GM18907 (cell line): Measurements from ENCODE around the gene ERN1.

Source experiments
- ATAC-seq: cut with Tn5 transposase; IDR thresholded peaks from one replicate; pipeline ENCODE4 v1.9.1; 2021; ENCODE audit warnings: mild to moderate bottlenecking, moderate library complexity; ENCODE audit not compliant: unreplicated experiment

ERN1 gene

DNA sequence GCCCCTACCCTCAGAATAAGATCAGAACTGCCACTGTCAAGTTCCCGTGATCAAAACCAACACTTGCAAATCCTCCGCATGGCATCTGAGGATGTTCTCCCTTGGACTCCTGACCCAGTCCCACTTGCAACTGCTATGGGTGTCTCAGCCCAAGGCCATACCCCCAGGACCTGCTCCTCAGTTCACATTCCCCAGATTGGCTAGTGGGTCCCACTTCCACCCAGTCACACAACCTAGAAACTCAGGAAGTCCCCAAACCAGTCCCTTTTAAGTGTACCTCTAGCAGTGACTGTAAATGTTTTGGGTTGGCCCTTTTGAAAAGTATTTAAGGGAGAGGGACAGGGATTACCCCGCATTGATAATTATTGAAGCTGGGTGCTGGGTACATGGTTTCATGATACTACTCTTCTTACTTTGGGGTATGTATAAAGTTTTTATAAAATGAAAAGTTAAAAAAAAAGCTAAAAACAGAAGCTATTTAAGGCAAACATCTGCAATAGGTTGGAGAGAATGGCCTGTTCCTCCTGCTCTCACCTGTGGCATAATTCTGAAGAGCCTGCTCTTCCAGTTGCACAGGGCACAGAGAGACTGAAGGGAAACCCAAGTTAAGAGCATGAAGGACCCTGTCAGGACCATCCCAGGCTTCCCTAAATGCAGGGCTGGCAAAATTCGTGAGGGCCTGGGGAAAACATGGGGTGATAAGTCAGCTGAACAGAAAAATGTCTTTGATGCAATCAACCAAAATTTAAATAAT is 42.5 kb downstream of the ERN1 start:
- no peak for ATAC-seq

DNA sequence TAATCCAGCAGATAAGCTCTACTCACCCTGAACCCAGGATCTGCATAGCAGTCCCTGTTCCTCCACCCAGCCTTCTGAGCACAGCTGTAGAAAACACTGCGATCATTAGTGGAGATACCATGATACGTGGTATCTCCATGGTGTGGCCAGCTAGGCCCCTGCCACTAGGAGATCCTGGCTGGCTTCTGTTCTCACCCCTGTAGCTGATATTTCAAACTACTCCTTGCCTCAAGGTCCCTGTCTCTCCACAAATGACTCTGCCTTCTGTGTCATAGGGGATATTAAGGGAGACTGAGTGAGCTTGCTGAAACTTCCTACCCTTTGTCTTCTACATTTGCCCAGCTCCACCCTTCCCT is 44.3 kb downstream of the ERN1 start:
- ATAC-seq = no peak

DNA sequence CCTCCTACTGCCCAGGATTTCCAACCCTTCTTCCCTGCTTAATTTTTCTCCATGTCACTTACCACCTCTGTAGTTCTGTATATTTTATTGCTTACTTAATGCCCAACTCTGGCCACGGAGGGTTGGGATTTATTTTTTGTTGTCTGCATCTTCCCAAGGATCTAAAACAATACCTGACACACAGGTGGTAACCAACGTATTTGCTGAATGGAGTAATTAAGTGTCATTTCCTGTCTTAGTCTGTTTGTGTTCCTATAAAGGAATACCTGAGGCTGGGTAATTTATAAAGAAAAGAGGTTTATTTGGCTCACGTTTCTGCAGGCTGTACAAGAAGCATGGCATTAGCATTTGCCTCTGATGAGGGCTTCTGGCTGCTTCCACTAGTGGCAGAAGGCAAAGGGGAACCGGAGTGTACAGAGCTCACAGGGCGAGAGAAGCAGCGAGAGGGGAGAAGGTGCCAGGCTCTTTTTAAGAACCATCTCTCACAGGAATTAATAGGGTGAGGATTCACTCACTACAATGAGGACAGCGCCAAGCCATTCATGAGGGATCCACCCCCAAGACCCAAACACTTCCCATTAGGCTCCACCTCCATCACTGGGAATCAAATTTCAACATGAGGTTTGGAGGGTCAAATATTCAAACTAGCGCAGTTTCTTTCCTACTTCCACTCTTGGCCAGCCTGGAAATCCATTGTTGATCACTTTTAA is 44.8 kb downstream of the ERN1 start:
- no peak for ATAC-seq

DNA sequence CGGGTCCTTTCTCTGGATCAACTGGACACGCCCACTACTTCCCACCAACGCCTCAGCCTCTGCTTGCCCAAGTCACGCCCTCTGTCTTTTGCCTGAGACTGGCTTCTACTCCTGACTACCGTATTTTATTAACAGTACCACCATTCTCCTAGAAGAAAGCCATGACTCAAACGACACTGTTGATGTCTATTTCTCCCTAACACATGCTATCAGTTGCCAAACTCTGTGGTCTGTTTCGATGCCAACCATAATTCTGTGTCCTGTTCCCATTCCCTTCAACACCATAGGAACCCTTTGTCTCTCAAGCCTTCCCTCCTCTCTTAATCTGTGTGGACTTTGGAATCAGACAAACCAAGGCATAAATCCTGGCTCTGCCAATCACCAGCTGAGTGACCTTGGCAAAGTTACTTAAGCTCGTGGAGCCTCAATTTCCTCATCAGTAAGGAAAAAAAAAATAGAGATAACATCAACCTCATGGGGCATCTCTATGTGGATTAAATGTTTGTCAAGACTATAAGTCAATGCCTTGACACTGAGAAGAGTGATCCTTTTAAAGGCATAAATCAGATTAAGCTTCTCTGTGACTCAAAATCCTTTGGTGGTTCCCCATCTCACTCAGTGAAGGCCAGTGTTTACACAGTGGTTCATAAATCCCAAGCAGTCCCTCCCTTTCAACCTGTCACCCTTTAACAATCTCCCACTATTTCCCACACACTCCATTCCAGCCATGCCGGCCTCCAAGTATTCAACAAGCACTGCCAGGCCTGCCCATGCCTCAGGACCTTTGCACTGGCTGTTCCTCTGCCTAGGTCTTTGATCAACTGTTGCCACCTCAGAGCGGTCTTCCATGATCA is 45.6 kb downstream of the ERN1 start:
- ATAC-seq = no peak

GRCh38 chr17:64083563-64084085 is 46.3 kb downstream of the ERN1 start:
- no peak for ATAC-seq

- ATAC-seq = no peak
Observed at GRCh38 chr17:64083093-64083492, 46.9 kb downstream of the ERN1 start.

DNA sequence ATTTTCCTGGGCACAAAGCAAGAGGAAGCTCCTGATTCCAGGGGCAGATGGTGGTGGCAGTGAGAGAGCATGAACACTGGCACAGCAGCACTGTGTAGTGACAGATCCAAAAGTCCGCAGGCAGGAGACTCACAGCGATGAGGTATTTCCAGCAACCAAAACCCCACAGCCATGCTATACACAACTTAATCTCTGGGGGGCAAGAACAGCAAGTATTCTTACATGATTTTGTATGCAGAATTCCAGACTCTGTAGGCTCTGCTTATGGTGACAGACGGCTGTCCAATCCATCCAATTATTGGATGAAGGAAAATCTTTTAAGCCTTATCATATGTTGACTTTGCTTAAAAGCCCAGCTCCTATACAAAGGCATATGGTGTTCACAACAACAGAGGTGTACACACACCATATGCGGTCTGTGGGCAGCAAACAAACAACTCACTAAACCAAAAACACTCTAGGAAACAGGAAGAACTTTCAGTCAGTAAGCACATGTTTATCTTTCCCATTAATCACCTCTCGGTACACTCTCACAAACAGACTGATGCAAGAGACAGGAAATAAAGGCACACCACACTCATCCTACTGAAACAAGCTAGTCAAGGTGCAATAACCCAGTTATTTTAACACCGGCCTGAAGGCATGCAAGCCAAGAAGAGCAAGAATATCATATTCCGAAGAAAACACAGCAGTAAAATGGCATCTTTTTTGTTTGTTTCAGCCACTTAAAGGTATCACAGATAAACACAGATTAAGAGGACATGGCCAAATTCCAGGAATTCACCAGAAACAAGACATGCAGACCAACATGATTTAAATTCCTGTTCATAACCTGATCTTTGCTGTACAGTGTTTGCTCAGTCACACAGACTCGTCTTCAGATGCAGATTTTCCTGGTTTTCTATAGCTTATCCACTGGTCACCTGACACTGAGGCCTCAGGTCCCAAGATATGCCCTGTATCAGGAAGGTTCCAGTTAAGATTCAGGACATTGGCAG is 47.8 kb downstream of the ERN1 start:
- ATAC-seq = peak; percentile 58

DNA sequence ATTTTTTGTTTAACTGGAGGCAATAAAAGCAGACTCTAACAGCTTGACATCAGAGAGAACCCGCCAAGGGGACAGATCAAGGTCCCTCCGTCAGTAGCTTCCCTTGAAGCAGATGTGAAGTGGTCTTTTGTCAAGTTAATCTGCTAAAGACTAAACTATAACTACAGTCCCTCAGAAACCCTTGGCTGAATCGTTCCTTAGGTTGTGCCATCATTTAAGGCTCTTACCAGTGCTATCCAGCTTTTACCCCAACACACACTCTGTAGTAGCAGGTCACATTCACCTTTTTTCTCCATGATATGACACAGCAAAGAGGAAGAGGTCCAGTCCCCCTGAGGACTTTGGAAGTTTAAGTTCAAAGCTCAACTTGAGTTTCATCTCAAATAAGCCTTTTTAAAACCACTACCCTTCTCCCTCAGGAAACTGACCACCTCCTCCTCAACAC is 49.7 kb downstream of the ERN1 start:
- ATAC-seq = no peak

DNA sequence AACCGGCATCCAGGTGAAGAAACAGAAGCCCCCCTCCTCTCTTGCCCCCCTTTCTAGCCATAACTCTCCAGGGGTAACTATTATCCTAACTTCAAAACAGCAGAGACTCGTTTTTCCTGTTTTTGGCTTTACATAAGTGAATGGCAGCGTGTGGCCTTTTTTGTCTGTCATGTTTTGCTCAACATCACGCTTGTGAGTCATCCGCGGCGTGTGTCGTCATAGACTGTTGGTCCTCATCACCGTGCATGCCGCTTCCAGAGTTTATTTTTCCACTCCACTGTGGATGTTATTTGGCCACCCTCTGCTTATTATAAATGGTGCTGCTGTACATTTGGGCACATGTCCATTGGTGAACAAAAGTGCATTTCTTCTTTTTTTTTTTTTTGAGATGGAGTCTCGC is 52.6 kb downstream of the ERN1 start:
- no peak for ATAC-seq

- no peak for ATAC-seq
Observed at GRCh38 chr17:64075913-64076312, 54.0 kb downstream of the ERN1 start.

DNA sequence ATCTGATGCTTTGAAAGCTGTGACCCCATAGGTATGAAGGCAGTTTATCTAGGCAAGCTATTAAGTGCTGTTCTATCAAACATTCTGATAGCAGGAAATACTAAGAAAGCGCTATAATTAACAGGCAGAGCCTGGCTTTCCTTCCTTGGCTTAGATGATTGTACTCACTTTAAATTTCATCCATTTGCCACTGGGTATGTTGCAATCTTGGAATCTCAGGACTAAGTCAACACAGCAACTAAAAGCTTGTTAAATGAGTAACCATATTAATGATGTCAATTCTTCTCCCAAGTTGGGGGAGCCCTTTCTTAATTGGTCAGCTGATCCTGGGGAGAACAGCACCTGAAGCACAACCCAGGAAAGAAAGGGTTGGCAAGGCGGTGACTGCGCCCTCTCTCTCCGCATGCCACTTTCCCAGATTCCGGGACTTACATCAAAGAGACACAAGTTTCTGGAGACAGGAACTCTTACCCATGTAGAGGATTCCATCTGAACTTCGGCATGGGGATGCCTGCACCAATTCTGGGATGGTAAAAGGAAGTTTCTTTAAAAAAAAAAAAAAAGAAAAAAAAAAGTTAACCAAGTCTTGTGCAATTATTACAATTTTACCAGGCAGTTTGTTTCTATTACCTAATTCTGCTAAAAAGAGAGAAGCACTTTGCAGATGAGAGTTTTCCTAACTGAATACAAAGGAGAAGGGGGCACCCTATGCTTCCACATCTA is 55.1 kb downstream of the ERN1 start:
- peak; percentile 27 for ATAC-seq

DNA sequence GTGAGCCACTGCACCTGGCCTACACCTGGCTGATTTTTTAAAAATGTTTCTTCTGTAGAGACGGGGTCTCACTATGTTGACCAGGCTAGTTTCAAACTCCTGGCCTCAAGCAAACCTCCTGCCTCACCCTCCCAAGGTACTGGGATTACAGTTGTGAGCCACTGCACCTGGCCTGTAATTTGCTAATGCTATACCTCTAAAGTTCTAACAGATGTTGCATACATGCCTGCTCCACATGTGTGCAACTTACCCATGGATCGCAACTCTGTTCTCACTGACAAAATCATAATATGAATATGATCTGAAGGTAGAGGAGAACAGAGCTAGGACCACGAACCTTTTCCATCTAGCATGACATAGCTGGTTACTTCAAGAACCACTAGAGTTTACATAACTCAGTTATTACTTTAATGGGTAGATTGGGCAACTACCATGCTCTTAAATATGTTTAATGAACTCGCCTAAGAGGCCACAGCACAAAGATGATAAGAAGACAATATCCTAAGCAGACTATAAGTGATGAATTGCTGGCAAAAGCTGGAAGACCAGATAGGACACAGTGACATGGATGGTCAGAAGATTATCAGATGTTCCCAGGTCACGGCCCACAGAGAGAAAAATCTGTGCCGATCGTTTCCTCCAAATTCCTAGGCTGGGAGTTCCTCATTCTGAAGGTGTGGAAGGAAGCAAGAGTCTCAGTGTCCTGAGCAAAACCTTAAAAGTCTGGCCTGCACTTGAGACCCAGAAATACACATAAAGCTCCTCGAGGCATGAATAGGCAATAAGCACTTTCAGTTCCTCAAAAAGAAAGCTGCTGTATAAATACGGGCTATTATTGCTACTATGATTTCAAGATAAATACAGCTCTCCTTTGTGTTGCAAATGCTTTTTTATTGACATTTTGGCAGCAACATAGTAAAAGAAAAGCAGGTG is 55.9 kb downstream of the ERN1 start:
- peak; percentile 81 for ATAC-seq

DNA sequence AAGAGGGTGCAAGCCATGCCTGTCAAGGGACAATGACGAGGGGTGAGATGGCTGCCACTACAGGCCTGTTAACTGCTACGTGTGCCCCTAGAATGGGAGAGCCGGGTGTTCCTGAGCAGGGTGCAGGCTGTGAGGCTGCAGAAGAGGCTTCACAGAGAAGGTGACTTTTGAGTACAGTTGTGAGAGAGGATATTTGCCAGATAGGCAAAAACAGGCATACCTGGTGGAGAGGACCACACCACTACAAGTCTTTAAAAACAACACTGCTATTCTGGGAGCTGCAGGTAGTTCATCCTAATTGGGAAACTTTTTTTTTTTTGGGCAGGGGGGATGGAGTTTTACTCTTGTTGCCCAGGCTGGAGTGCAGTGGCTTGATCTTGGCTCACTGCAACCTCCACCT is 58.8 kb downstream of the ERN1 start:
- no peak for ATAC-seq

GRCh38 chr17:64070213-64070612 is 59.7 kb downstream of the ERN1 start:
- ATAC-seq = no peak

- no peak for ATAC-seq
Observed at GRCh38 chr17:64069143-64069542, 60.8 kb downstream of the ERN1 start.

DNA sequence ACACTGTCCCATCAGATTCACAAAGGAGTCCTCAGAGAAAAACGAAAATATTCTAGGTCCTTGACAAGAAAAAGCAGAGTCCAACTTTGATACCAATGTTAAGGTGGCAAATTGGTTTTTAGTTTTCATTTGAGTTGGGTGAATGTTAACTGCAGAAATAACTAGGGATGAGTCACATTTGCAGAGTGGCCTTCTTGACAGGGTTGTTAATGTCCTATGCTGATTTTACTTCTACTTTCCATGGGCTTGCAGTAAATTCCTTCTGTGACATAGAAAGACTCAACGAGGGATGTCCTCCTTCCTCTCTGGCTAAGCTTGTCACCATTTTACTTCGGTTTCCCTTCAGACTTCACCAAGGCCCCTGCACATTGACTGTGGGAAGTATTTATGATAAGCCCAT is 62.3 kb downstream of the ERN1 start:
- no peak for ATAC-seq

GRCh38 chr17:64066716-64067115 is 63.2 kb downstream of the ERN1 start:
- no peak for ATAC-seq

DNA sequence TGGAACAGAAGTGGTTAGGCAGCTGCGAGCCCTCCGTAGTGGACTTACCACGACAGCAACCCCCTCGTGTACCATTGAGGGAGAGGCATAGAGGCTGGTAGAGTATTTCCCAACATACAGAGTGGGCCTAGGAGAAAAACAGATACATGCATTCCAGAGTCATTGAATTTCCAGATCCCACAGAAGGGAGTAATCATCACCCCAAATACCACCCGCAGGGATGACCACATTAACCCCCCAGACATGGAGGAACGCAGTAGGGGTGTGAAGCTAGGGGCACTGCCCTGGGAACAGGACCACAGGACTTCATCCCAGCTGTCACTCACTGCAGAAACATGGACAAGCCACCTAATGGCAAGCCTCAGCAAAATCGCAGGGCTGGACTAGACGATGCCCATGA is 64.8 kb downstream of the ERN1 start:
- ATAC-seq = no peak
